NCI-H1436 (cell line): ENCODE results near the gene PRDX5.

Source experiments
- DNase-seq: peaks from one replicate; lab custom pipeline; 2025; lab: John Stamatoyannopoulos, UW

Gene PRDX5

GRCh38 chr11:64347193-64347867 is 29.4 kb downstream of the PRDX5 start:
- DNase-seq, result no peak

- no peak for DNase-seq
Measured at GRCh38 chr11:64348383-64349024, 30.6 kb downstream of the PRDX5 start.

GRCh38 chr11:64349025-64349387 is 31.1 kb downstream of the PRDX5 start:
- no peak for DNase-seq

GRCh38 chr11:64349404-64349803 is 31.5 kb downstream of the PRDX5 start:
- no peak for DNase-seq

GRCh38 chr11:64351136-64351631 is 33.3 kb downstream of the PRDX5 start:
- DNase-seq, result no peak

- no peak for DNase-seq
Measured at GRCh38 chr11:64352099-64352994, 34.4 kb downstream of the PRDX5 start.

- no peak for DNase-seq
Measured at GRCh38 chr11:64352995-64353714, 35.2 kb downstream of the PRDX5 start.

- DNase-seq, result no peak
Measured at GRCh38 chr11:64353715-64354506, 36.0 kb downstream of the PRDX5 start.

- DNase-seq, result peak; percentile 82
Measured at GRCh38 chr11:64355078-64355940, 37.4 kb downstream of the PRDX5 start.

GRCh38 chr11:64356498-64357411 is 38.8 kb downstream of the PRDX5 start:
- peak; percentile 48 for DNase-seq

- no peak for DNase-seq
Measured at GRCh38 chr11:64357446-64357845, 39.5 kb downstream of the PRDX5 start.

- no peak for DNase-seq
Measured at GRCh38 chr11:64357904-64358535, 40.1 kb downstream of the PRDX5 start.

GRCh38 chr11:64358536-64358906 is 40.6 kb downstream of the PRDX5 start:
- DNase-seq, result no peak

- no peak for DNase-seq
Measured at GRCh38 chr11:64358907-64359711, 41.2 kb downstream of the PRDX5 start, which contains the start of gene RPS6KA4. Gene RPS6KA4 (plus strand): TSS chr11:64359162. CDS start chr11:64359236, 74 bp downstream.

- DNase-seq, result no peak
Measured at GRCh38 chr11:64359712-64360445, 42.0 kb downstream of the PRDX5 start.

- DNase-seq, result no peak
Measured at GRCh38 chr11:64360448-64360921, 42.6 kb downstream of the PRDX5 start.

- DNase-seq, result no peak
Measured at GRCh38 chr11:64361659-64362058, 43.7 kb downstream of the PRDX5 start.
